BJ (cell line): ENCODE measurements around the gene ABCC1. TPM values are rescaled to one million over a fixed set of nuclear protein-coding genes. Genes with fewer than 3 reads are reported as not detected.

Experiments
- CTCF ChIA-PET: fragments of 350-600 bp; formaldehyde crosslinking; extraction: SDS; loops from one replicate; lab custom pipeline; 2021; ENCODE audit warnings: antibody characterized with exemption, inconsistent platforms; lab: Yijun Ruan, JAX
- POLR2A ChIA-PET: fragments of 300-600 bp; sonication (Branson Sonifier 250); formaldehyde crosslinking; extraction: SDS; loops from one replicate; lab custom pipeline; 2021; ENCODE audit warnings: antibody characterized with exemption; lab: Charles Lee
- DNase-seq: peaks from one replicate; pipeline ENCODE4 v3.0.0-alpha.2; 2011; ENCODE audit warnings: low read depth
- H3K27me3 ChIP-seq: 2 replicates; pipeline ENCODE4 v1.6.0; 2011; ENCODE audit warnings: low read length; ENCODE audit not compliant: control insufficient read depth, insufficient read depth
- H3K36me3 ChIP-seq: 2 replicates; pipeline ENCODE4 v1.5.1; 2011; ENCODE audit warnings: low read length; ENCODE audit not compliant: control insufficient read depth, insufficient read depth
- H3K4me3 ChIP-seq: 2 replicates; pipeline ENCODE4 v1.5.1; 2011; ENCODE audit warnings: low read depth, mild to moderate bottlenecking, control low read depth, low read length
- CTCF ChIP-seq: IDR thresholded peaks from 2 replicates; pipeline ENCODE4 v1.5.1; 2011; ENCODE audit warnings: low read depth, mild to moderate bottlenecking, control low read depth, inconsistent platforms, low read length, moderate library complexity; ENCODE audit not compliant: insufficient read depth
- polyA plus RNA-seq: library from polyadenylated mRNA; depleted of rRNA; stranded (reverse); fragments of >200 nt; gene quantifications from 2 replicates; pipeline ENCODE4 v1.2.3, GENCODE V29; 2011

The ABCC1 gene
- polyA plus RNA-seq, 1 experiment: 27.3 TPM

DNA sequence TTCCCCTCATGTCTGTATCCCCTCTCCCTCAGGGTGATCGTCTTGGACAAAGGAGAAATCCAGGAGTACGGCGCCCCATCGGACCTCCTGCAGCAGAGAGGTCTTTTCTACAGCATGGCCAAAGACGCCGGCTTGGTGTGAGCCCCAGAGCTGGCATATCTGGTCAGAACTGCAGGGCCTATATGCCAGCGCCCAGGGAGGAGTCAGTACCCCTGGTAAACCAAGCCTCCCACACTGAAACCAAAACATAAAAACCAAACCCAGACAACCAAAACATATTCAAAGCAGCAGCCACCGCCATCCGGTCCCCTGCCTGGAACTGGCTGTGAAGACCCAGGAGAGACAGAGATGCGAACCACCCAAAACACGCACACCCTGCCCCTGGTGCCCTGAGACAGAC is 191.7 kb downstream of the ABCC1 start:
- Histone ChIP-seq H3K36me3 (peaks cover 30% of the 10 kb centered on the region), H3K4me3 (no peak overlapping the region), H3K27me3 (no peaks in the 10 kb centered on the region)
- TF ChIP-seq CTCF: no peak
- ChIA-PET POLR2A (no interaction called here), CTCF (interaction anchor here (0.6 to 1.2 kb wide), 2 partner anchors 9 to 14 kb away, joined by 3 to 4 read pairs; no protein-coding TSS in a partner anchor)
- no peak for DNase-seq

GRCh38 chr16:16141784-16142396 is 192.5 kb downstream of the ABCC1 start:
- no peak overlapping the region for H3K4me3 ChIP-seq
- peaks cover 25% of the 10 kb centered on the region for H3K36me3 ChIP-seq
- POLR2A ChIA-PET: no interaction called here
- TF ChIP-seq CTCF: no peak
- DNase-seq: no peak
- CTCF ChIA-PET: interaction anchor here (0.6 to 1.3 kb wide), 3 partner anchors 10 to 19 kb away, joined by 3 to 4 read pairs (median 3); no protein-coding TSS in a partner anchor
- no peaks in the 10 kb centered on the region for H3K27me3 ChIP-seq

- Histone ChIP-seq H3K36me3 (peaks cover 18% of the 10 kb centered on the region), H3K4me3 (no peak overlapping the region), H3K27me3 (no peaks in the 10 kb centered on the region)
- TF ChIP-seq CTCF: peak; percentile 37; the same call in 1 of the 2 replicates
- ChIA-PET CTCF (interaction anchor here (0.6 to 1.3 kb wide), 5 partner anchors 14 to 378 kb away, joined by 3 to 4 read pairs (median 3); no protein-coding TSS in a partner anchor), POLR2A (no interaction called here)
- DNase-seq: no peak
Measured at GRCh38 chr16:16143038-16143763, 193.8 kb downstream of the ABCC1 start.

DNA sequence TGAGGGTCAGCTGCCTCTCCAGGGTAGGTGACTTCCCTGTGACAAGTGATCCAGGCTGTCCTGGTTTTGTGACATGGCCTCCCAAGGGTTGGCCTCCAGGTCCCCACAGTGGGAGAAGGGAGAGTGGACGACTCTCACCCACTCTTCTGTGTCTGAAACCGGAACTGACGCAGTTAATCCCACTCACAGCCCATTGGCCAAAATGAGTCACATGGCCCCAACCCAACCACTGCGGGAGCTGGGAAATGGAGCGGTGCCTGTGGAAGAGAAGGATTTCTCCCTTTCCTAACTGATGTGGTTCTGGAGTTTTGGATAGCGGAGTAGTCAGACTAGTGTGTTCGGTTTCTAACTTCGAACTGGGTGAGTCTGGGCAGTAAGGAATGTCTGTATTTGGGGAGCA is 194.5 kb downstream of the ABCC1 start:
- ChIA-PET CTCF (interaction anchor here (1.3 kb wide), 1 partner anchor 122 kb away, joined by 3 read pairs; no protein-coding TSS in a partner anchor), POLR2A (no interaction called here)
- Histone ChIP-seq H3K36me3 (peaks cover 16% of the 10 kb centered on the region), H3K27me3 (no peaks in the 10 kb centered on the region), H3K4me3 (no peak overlapping the region)
- no peak for DNase-seq
- no peak for TF ChIP-seq CTCF

- Histone ChIP-seq H3K27me3 (no peaks in the 10 kb centered on the region), H3K36me3 (peaks cover 16% of the 10 kb centered on the region), H3K4me3 (no peak overlapping the region)
- ChIA-PET CTCF (no interaction called here), POLR2A (no interaction called here)
- no peak for DNase-seq
- TF ChIP-seq CTCF: no peak
Measured at GRCh38 chr16:16144416-16144815, 195.0 kb downstream of the ABCC1 start.
